WTC11 (cell line): Measurements from ENCODE around the gene FCMR. TPM values are rescaled to one million over a fixed set of nuclear protein-coding genes. Genes with fewer than 3 reads are reported as not detected.

Experiments
- ATAC-seq: fragments of 200-7000 bp; cut with Tn5 transposase; 2 replicates; pipeline ENCODE4 v1.10.0; 2021; ENCODE audit warnings: mild to moderate bottlenecking, moderate library complexity
- CTCF ChIA-PET: fragments of 300-600 bp; sonication (Branson Sonifier 250); formaldehyde crosslinking; loops from one replicate; lab custom pipeline; 2021; ENCODE audit warnings: antibody characterized with exemption; lab: Charles Lee
- POLR2A ChIA-PET: fragments of 350-600 bp; sonication (Branson Sonifier 250); formaldehyde crosslinking; loops from one replicate; lab custom pipeline; 2021; ENCODE audit warnings: antibody characterized with exemption; lab: Charles Lee
- DNase-seq: peaks from one replicate; pipeline ENCODE4 v3.0.0; 2021; ENCODE audit warnings: low spot score
- H3K27ac Mint-ChIP-seq: 2 replicates; pipeline ENCODE4 v1.8.0; 2021; ENCODE audit warnings: mixed read lengths
- H3K27me3 Mint-ChIP-seq: 2 replicates; pipeline ENCODE4 v1.8.0; 2021; ENCODE audit warnings: low read depth, mild to moderate bottlenecking, moderate library complexity, mixed read lengths
- H3K36me3 Mint-ChIP-seq: 2 replicates; pipeline ENCODE4 v1.8.0; 2021; ENCODE audit warnings: mixed read lengths
- H3K4me1 Mint-ChIP-seq: 2 replicates; pipeline ENCODE4 v1.8.0; 2022; ENCODE audit warnings: mixed read lengths
- H3K4me3 Mint-ChIP-seq: 2 replicates; pipeline ENCODE4 v1.8.0; 2021; ENCODE audit warnings: mild to moderate bottlenecking, moderate library complexity, mixed read lengths
- H3K9me3 Mint-ChIP-seq: 2 replicates; pipeline ENCODE4 v1.8.0; 2021; ENCODE audit warnings: mixed read lengths
- ATF1 ChIP-seq: sonication (generic); formaldehyde crosslinking; IDR thresholded peaks from 2 replicates; pipeline ENCODE4 v1.8.1; 2023; ENCODE audit warnings: mild to moderate bottlenecking, moderate library complexity, missing genetic modification reagents
- GTF2I ChIP-seq: fragments of 250-450 bp; sonication (Bioruptor Pico); conservative IDR thresholded peaks from 2 replicates; pipeline ENCODE4 v1.4.0; 2021; ENCODE audit warnings: mild to moderate bottlenecking
- HMGA2 ChIP-seq: fragments of 250-450 bp; sonication (Bioruptor Pico); IDR thresholded peaks from 2 replicates; pipeline ENCODE4 v1.4.0; 2021; ENCODE audit warnings: mild to moderate bottlenecking, moderate library complexity
- JUN ChIP-seq: sonication (generic); formaldehyde crosslinking; IDR thresholded peaks from 2 replicates; pipeline ENCODE4 v1.8.0; 2023; ENCODE audit warnings: mild to moderate bottlenecking, missing genetic modification reagents
- NFATC4 ChIP-seq: fragments of 250-450 bp; sonication (Bioruptor Pico); IDR thresholded peaks from 2 replicates; pipeline ENCODE4 v1.9.0; 2021; ENCODE audit warnings: mild to moderate bottlenecking
- NFYB ChIP-seq: sonication (generic); formaldehyde crosslinking; conservative IDR thresholded peaks from 2 replicates; pipeline ENCODE4 v1.8.0; 2022; ENCODE audit warnings: low read depth, missing genetic modification reagents
- NR3C1 ChIP-seq: sonication (generic); formaldehyde crosslinking; conservative IDR thresholded peaks from 2 replicates; pipeline ENCODE4 v1.8.1; 2023; ENCODE audit warnings: low read depth, mild to moderate bottlenecking, missing genetic modification reagents
- OVOL2 ChIP-seq: fragments of 250-450 bp; sonication (Bioruptor Pico); IDR thresholded peaks from 2 replicates; pipeline ENCODE4 v1.9.0; 2021; ENCODE audit warnings: mild to moderate bottlenecking, borderline replicate concordance
- TP53 ChIP-seq: sonication (generic); formaldehyde crosslinking; IDR thresholded peaks from 2 replicates; pipeline ENCODE4 v1.8.1; 2023; ENCODE audit warnings: mild to moderate bottlenecking, missing genetic modification reagents
- ZNF219 ChIP-seq: sonication (generic); formaldehyde crosslinking; IDR thresholded peaks from 2 replicates; pipeline ENCODE4 v1.8.0; 2023; ENCODE audit warnings: missing genetic modification reagents, mild to moderate bottlenecking, borderline replicate concordance
- ZNF396 ChIP-seq: fragments of 250-450 bp; sonication (Bioruptor Pico); IDR thresholded peaks from 2 replicates; pipeline ENCODE4 v1.8.0; 2021; ENCODE audit warnings: mild to moderate bottlenecking, moderate library complexity, borderline replicate concordance
- ZNF671 ChIP-seq: fragments of 250-450 bp; sonication (Bioruptor Pico); IDR thresholded peaks from 2 replicates; pipeline ENCODE4 v1.8.0; 2021; ENCODE audit warnings: mild to moderate bottlenecking
- total RNA-seq: library from RNA; stranded (reverse); gene quantifications from 3 replicates; pipeline ENCODE4 v1.2.3, GENCODE V29; 2021
- TF ChIP-seq, protein P1 (sequence below): fragments of 250-450 bp; sonication (Bioruptor Pico); IDR thresholded peaks from 2 replicates; pipeline ENCODE4 v1.9.0; 2021; ENCODE audit warnings: mild to moderate bottlenecking, borderline replicate concordance
- TF ChIP-seq, protein P2 (sequence below): fragments of 250-450 bp; sonication (Bioruptor Pico); IDR thresholded peaks from 2 replicates; pipeline ENCODE4 v1.9.0; 2021; ENCODE audit warnings: moderate library complexity, mild to moderate bottlenecking, inconsistent platforms, borderline replicate concordance
- TF ChIP-seq, protein P3 (sequence below): sonication (generic); formaldehyde crosslinking; IDR thresholded peaks from 2 replicates; pipeline ENCODE4 v1.8.1; 2023; ENCODE audit warnings: mild to moderate bottlenecking, missing genetic modification reagents, moderate library complexity
- TF ChIP-seq, protein P4 (sequence below): fragments of 250-450 bp; sonication (Bioruptor Pico); IDR thresholded peaks from 2 replicates; pipeline ENCODE4 v1.9.0; 2021; ENCODE audit warnings: mild to moderate bottlenecking
- TF ChIP-seq, protein P5 (sequence below): sonication (generic); formaldehyde crosslinking; conservative IDR thresholded peaks from 2 replicates; pipeline ENCODE4 v1.8.1; 2023; ENCODE audit warnings: mild to moderate bottlenecking, low read depth, missing genetic modification reagents, moderate library complexity

The FCMR gene
- total RNA-seq, 1 experiment from 2014 or later, result 1.0 TPM

DNA sequence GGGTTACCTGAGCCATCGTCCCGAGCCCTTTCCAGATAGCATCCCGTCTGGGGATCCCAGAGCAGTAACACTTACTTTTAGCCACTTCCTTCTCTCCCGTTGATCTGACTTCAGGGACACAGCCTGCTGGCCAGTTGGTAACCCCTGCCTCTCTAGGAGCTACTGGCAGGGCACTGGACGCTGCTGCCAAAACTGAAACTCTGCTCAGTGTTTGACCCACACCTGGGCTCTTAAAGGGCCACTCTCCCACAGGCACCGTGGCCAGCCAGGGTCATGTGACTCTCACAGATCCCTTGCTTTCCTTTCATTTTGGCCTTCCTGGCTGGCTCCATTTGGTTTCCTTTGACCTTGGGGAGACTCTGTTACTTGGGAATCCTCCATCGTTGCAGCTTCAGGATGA lies 24.5 kb upstream of the FCMR start, which contains the start of gene PIGR (continued):
- TF ChIP-seq, protein P1, sequence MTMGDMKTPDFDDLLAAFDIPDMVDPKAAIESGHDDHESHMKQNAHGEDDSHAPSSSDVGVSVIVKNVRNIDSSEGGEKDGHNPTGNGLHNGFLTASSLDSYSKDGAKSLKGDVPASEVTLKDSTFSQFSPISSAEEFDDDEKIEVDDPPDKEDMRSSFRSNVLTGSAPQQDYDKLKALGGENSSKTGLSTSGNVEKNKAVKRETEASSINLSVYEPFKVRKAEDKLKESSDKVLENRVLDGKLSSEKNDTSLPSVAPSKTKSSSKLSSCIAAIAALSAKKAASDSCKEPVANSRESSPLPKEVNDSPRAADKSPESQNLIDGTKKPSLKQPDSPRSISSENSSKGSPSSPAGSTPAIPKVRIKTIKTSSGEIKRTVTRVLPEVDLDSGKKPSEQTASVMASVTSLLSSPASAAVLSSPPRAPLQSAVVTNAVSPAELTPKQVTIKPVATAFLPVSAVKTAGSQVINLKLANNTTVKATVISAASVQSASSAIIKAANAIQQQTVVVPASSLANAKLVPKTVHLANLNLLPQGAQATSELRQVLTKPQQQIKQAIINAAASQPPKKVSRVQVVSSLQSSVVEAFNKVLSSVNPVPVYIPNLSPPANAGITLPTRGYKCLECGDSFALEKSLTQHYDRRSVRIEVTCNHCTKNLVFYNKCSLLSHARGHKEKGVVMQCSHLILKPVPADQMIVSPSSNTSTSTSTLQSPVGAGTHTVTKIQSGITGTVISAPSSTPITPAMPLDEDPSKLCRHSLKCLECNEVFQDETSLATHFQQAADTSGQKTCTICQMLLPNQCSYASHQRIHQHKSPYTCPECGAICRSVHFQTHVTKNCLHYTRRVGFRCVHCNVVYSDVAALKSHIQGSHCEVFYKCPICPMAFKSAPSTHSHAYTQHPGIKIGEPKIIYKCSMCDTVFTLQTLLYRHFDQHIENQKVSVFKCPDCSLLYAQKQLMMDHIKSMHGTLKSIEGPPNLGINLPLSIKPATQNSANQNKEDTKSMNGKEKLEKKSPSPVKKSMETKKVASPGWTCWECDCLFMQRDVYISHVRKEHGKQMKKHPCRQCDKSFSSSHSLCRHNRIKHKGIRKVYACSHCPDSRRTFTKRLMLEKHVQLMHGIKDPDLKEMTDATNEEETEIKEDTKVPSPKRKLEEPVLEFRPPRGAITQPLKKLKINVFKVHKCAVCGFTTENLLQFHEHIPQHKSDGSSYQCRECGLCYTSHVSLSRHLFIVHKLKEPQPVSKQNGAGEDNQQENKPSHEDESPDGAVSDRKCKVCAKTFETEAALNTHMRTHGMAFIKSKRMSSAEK (CRISPR knock-in tag), result no peak

DNA sequence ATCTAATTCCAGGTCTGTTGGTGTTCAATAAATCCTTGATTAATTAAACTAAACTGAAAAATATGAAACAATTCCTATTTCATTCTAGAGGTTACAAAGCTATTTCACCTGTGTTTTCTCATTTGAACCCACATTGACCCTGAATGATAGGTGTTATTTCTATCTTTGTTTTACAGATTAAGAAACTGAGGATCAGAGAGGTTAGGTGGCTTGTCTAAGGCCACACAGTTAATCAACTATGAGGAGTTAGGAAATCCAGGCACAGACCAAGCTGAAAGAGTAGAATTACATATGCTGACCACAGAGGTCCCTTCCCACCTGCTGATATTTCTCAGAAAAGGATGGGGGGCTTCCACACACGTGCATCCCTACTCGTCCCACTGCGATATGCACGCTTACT lies 24.0 kb upstream of the FCMR start:
- TF ChIP-seq ZNF219 (no peak), TP53 (CRISPR knock-in tag) (no peak), ZNF396 (no peak), OVOL2 (CRISPR knock-in tag) (no peak), GTF2I (CRISPR knock-in tag) (no peak), ZNF671 (CRISPR knock-in tag) (no peak), NFYB (CRISPR knock-in tag) (no peak), NFATC4 (CRISPR knock-in tag) (no peak), NR3C1 (CRISPR knock-in tag) (no peak), ATF1 (CRISPR knock-in tag) (no peak), HMGA2 (CRISPR knock-in tag) (no peak), JUN (CRISPR knock-in tag) (no peak)
- TF ChIP-seq, protein P2, sequence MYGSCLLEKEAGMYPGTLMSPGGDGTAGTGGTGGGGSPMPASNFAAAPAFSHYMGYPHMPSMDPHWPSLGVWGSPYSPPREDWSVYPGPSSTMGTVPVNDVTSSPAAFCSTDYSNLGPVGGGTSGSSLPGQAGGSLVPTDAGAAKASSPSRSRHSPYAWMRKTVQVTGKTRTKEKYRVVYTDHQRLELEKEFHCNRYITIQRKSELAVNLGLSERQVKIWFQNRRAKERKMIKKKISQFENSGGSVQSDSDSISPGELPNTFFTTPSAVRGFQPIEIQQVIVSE, result no peak
- TF ChIP-seq, protein P3, sequence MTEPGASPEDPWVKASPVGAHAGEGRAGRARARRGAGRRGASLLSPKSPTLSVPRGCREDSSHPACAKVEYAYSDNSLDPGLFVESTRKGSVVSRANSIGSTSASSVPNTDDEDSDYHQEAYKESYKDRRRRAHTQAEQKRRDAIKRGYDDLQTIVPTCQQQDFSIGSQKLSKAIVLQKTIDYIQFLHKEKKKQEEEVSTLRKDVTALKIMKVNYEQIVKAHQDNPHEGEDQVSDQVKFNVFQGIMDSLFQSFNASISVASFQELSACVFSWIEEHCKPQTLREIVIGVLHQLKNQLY (CRISPR knock-in tag), result no peak
- TF ChIP-seq, protein P1 (CRISPR knock-in tag), result no peak
- TF ChIP-seq, protein P4, sequence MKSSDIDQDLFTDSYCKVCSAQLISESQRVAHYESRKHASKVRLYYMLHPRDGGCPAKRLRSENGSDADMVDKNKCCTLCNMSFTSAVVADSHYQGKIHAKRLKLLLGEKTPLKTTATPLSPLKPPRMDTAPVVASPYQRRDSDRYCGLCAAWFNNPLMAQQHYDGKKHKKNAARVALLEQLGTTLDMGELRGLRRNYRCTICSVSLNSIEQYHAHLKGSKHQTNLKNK (CRISPR knock-in tag), result no peak
- TF ChIP-seq, protein P5, sequence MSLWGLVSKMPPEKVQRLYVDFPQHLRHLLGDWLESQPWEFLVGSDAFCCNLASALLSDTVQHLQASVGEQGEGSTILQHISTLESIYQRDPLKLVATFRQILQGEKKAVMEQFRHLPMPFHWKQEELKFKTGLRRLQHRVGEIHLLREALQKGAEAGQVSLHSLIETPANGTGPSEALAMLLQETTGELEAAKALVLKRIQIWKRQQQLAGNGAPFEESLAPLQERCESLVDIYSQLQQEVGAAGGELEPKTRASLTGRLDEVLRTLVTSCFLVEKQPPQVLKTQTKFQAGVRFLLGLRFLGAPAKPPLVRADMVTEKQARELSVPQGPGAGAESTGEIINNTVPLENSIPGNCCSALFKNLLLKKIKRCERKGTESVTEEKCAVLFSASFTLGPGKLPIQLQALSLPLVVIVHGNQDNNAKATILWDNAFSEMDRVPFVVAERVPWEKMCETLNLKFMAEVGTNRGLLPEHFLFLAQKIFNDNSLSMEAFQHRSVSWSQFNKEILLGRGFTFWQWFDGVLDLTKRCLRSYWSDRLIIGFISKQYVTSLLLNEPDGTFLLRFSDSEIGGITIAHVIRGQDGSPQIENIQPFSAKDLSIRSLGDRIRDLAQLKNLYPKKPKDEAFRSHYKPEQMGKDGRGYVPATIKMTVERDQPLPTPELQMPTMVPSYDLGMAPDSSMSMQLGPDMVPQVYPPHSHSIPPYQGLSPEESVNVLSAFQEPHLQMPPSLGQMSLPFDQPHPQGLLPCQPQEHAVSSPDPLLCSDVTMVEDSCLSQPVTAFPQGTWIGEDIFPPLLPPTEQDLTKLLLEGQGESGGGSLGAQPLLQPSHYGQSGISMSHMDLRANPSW (CRISPR knock-in tag), result no peak
- TF ChIP-seq, all 79 proteins: peak for 0
- Mint-ChIP-seq H3K36me3 (no peaks in the 10 kb centered on the region), H3K9me3 (peaks cover 11% of the 10 kb centered on the region), H3K4me3 (no peak overlapping the region), H3K4me1 (no peaks in the 10 kb centered on the region), H3K27ac (no peak overlapping the region), H3K27me3 (peaks cover 5% of the 10 kb centered on the region; the same call in 1 of the 2 replicates)
- ChIA-PET CTCF (interaction anchor here (1.2 to 2.4 kb wide), 4 partner anchors 10 to 36 kb away, joined by 4 to 12 read pairs (median 5); no protein-coding TSS in a partner anchor), POLR2A (no interaction called here)
- DNase-seq (no peak), ATAC-seq (no peak)
